ENCODE results near the gene DBN1. TPM values are rescaled to one million over a fixed set of nuclear protein-coding genes. Genes with fewer than 3 reads are reported as not detected.

DBN1 gene
- total RNA-seq, 4 donors from 2014 or later: 30.6 to 107 (median 82.7) TPM

GRCh38 chr5:177503351-177504085, 30.1 kb upstream of the DBN1 start:
- Histone ChIP-seq H3K4me3 (no peak overlapping the region), H3K27me3 (no peaks in the 10 kb centered on the region), H3K9me3 (no peaks in the 10 kb centered on the region), H3K27ac (no peak overlapping the region), H3K36me3 (no peaks in the 10 kb centered on the region), H3K4me1 (peaks cover 0 to under 1% of the 10 kb centered on the region in 2 donors)
- DNase-seq: no peak
- TF ChIP-seq CTCF (IDR thresholded peaks at IDR 0.05): no peak
- no peak for TF ChIP-seq POLR2A (IDR thresholded peaks at IDR 0.05)
- intact Hi-C loops (cut with DNase I; ENCODE audit: low total_unique reads): loop anchor here (5.0 kb wide), 2 partner anchors 96 to 116 kb away; partner anchors contain the start of gene F12

- Histone ChIP-seq H3K9me3 (no peaks in the 10 kb centered on the region), H3K4me1 (peaks cover 0 to 7% of the 10 kb centered on the region in 2 donors), H3K27me3 (no peaks in the 10 kb centered on the region), H3K27ac (no peak overlapping the region), H3K36me3 (no peaks in the 10 kb centered on the region), H3K4me3 (no peak overlapping the region)
- intact Hi-C loops (cut with DNase I; ENCODE audit: low total_unique reads): loop anchor here (5.0 kb wide), 2 partner anchors 96 to 116 kb away; partner anchors contain the start of gene F12
- DNase-seq: no peak
- TF ChIP-seq CTCF (IDR thresholded peaks at IDR 0.05) (no peak), POLR2A (IDR thresholded peaks at IDR 0.05) (no peak)
Observed at GRCh38 chr5:177502886-177503285, 29.5 kb upstream of the DBN1 start.

GRCh38 chr5:177501874-177502678, 28.6 kb upstream of the DBN1 start:
- H3K27me3 ChIP-seq: no peaks in the 10 kb centered on the region
- TF ChIP-seq CTCF (IDR thresholded peaks at IDR 0.05) (no peak), POLR2A (IDR thresholded peaks at IDR 0.05) (no peak)
- H3K36me3 ChIP-seq: no peaks in the 10 kb centered on the region
- DNase-seq: no peak
- no peaks in the 10 kb centered on the region for H3K9me3 ChIP-seq
- peaks cover 0 to 7% of the 10 kb centered on the region in 2 donors for H3K4me1 ChIP-seq
- no peak overlapping the region for H3K4me3 ChIP-seq
- no peak overlapping the region for H3K27ac ChIP-seq
- intact Hi-C loops (cut with DNase I; ENCODE audit: low total_unique reads): loop anchor here (5.0 kb wide), 2 partner anchors 95 to 115 kb away; partner anchors contain the start of gene F12

GRCh38 chr5:177500685-177501522, 27.5 kb upstream of the DBN1 start:
- intact Hi-C loops (cut with DNase I; ENCODE audit: low total_unique reads): loop anchor here (5.0 kb wide), 2 partner anchors 94 to 114 kb away; partner anchors contain the start of gene F12
- no peak overlapping the region for H3K4me3 ChIP-seq
- peak overlapping the region in 1 of 2 donors; percentile 22 for H3K27ac ChIP-seq
- no peaks in the 10 kb centered on the region for H3K27me3 ChIP-seq
- H3K36me3 ChIP-seq: no peaks in the 10 kb centered on the region
- H3K4me1 ChIP-seq: peaks cover 0 to 7% of the 10 kb centered on the region in 2 donors
- no peaks in the 10 kb centered on the region for H3K9me3 ChIP-seq
- DNase-seq: peak; percentile 91 to 92
- TF ChIP-seq CTCF (IDR thresholded peaks at IDR 0.05) (peak; percentile 93 to 96 (median 95)), POLR2A (IDR thresholded peaks at IDR 0.05) (no peak)
